HEK293 (cell line): Measurements from ENCODE around the gene KIF26B.

ENCODE experiments used
- CTCF ChIA-PET: fragments of 350-600 bp; formaldehyde crosslinking; extraction: SDS; loops from one replicate; lab custom pipeline; 2021; ENCODE audit warnings: antibody characterized with exemption; lab: Yijun Ruan, JAX
- POLR2A ChIA-PET: fragments of 300-600 bp; formaldehyde crosslinking; extraction: SDS; loops from one replicate; lab custom pipeline; 2020; ENCODE audit warnings: antibody characterized with exemption, inconsistent platforms; lab: Yijun Ruan, JAX
- H3K27ac ChIP-seq: fragments of 200-500 bp; sonication (Bioruptor generic); 2 replicates; pipeline ENCODE4 v1.5.1; 2014; ENCODE audit warnings: low read depth, low read length, control low read depth, inconsistent platforms; ENCODE audit errors: extremely low read depth
- H3K36me3 ChIP-seq, 2 experiments: fragments of 200-500 bp in 1 of 2; sonication (Bioruptor generic) in 1 of 2; 1 replicate in 1 of 2; 2 replicates in 1 of 2; pipeline ENCODE4 v1.5.1; 2014 to 2017; ENCODE audit warnings: inconsistent platforms in 2 of 2, low read length in 2 of 2; ENCODE audit not compliant: control insufficient read depth in 2 of 2, insufficient read depth in 1 of 2
- H3K4me1 ChIP-seq: fragments of 200-500 bp; sonication (Bioruptor generic); 2 replicates; pipeline ENCODE4 v1.5.1; 2014; ENCODE audit warnings: mild to moderate bottlenecking, low read length, inconsistent platforms; ENCODE audit not compliant: control insufficient read depth, insufficient read depth
- H3K4me3 ChIP-seq: 2 replicates; pipeline ENCODE4 v1.5.1; 2011; ENCODE audit warnings: low read depth, mild to moderate bottlenecking, control low read depth, low read length, moderate library complexity
- H3K9me3 ChIP-seq: fragments of 200-500 bp; sonication (Bioruptor generic); 2 replicates; pipeline ENCODE4 v1.5.1; 2014; ENCODE audit warnings: low read depth, low read length, inconsistent platforms; ENCODE audit not compliant: control insufficient read depth, insufficient read depth
- GLI4 ChIP-seq: fragments of 450-650 bp; formaldehyde crosslinking; IDR thresholded peaks from 2 replicates; pipeline ENCODE4 v1.5.1; 2016; ENCODE audit warnings: missing biosample characterization, missing genetic modification characterization
- HOXC10 ChIP-seq: sonication (generic); formaldehyde crosslinking; IDR thresholded peaks from 2 replicates; pipeline ENCODE4 v1.8.1; 2023; ENCODE audit warnings: mild to moderate bottlenecking, missing genetic modification reagents
- PRDM1 ChIP-seq: fragments of 450-650 bp; formaldehyde crosslinking; IDR thresholded peaks from 2 replicates; pipeline ENCODE4; 2016; ENCODE audit warnings: missing biosample characterization, missing genetic modification characterization
- PRDM10 ChIP-seq: fragments of 450-650 bp; formaldehyde crosslinking; IDR thresholded peaks from 2 replicates; pipeline ENCODE4 v1.5.1; 2016; ENCODE audit warnings: missing biosample characterization, missing genetic modification characterization
- SCRT1 ChIP-seq: fragments of 450-650 bp; formaldehyde crosslinking; IDR thresholded peaks from 2 replicates; pipeline ENCODE4 v1.5.1; 2016; ENCODE audit warnings: missing biosample characterization, missing genetic modification characterization, borderline replicate concordance
- TRIM28 ChIP-seq: IDR thresholded peaks from 2 replicates; pipeline ENCODE4 v1.6.1; 2011; ENCODE audit warnings: low read length, control low read depth, borderline replicate concordance
- WT1 ChIP-seq: fragments of 450-650 bp; formaldehyde crosslinking; IDR thresholded peaks from 2 replicates; pipeline ENCODE4 v1.5.1; 2016; ENCODE audit warnings: missing biosample characterization, missing genetic modification characterization
- ZBTB48 ChIP-seq: fragments of 450-650 bp; formaldehyde crosslinking; IDR thresholded peaks from 2 replicates; pipeline ENCODE4 v1.5.1; 2016; ENCODE audit warnings: missing biosample characterization, missing genetic modification characterization
- ZFHX2 ChIP-seq: fragments of 450-650 bp; formaldehyde crosslinking; conservative IDR thresholded peaks from 2 replicates; pipeline ENCODE4 v1.5.1; 2016; ENCODE audit warnings: missing biosample characterization, missing genetic modification characterization
- ZNF157 ChIP-seq: fragments of 450-650 bp; formaldehyde crosslinking; IDR thresholded peaks from 2 replicates; pipeline ENCODE4 v1.5.1; 2016; ENCODE audit warnings: missing biosample characterization, missing genetic modification characterization
- ZNF292 ChIP-seq: fragments of 450-650 bp; formaldehyde crosslinking; IDR thresholded peaks from 2 replicates; pipeline ENCODE4 v1.5.1; 2016; ENCODE audit warnings: low read depth, missing biosample characterization, missing genetic modification characterization, borderline replicate concordance
- ZNF335 ChIP-seq: fragments of 450-650 bp; formaldehyde crosslinking; conservative IDR thresholded peaks from 2 replicates; pipeline ENCODE4 v1.5.1; 2016; ENCODE audit warnings: missing biosample characterization, missing genetic modification characterization
- ZNF621 ChIP-seq: fragments of 450-650 bp; formaldehyde crosslinking; IDR thresholded peaks from 2 replicates; pipeline ENCODE4 v1.5.1; 2017; ENCODE audit warnings: missing biosample characterization, missing genetic modification characterization
- ZNF624 ChIP-seq: fragments of 450-650 bp; formaldehyde crosslinking; IDR thresholded peaks from 2 replicates; pipeline ENCODE4 v1.5.1; 2017; ENCODE audit warnings: missing biosample characterization, missing genetic modification characterization
- ZNF701 ChIP-seq: fragments of 450-650 bp; formaldehyde crosslinking; IDR thresholded peaks from 2 replicates; pipeline ENCODE4 v1.5.1; 2016; ENCODE audit warnings: missing biosample characterization, missing genetic modification characterization
- ZNF76 ChIP-seq: fragments of 450-650 bp; formaldehyde crosslinking; IDR thresholded peaks from 2 replicates; pipeline ENCODE4; 2016; ENCODE audit warnings: low read depth, missing biosample characterization, missing genetic modification characterization, borderline replicate concordance
- ZSCAN5A ChIP-seq: fragments of 450-650 bp; formaldehyde crosslinking; IDR thresholded peaks from 2 replicates; pipeline ENCODE4 v1.5.1; 2016; ENCODE audit warnings: missing biosample characterization, missing genetic modification characterization
- TF ChIP-seq, protein P1 (sequence below): fragments of 450-650 bp; formaldehyde crosslinking; IDR thresholded peaks from 2 replicates; pipeline ENCODE4 v1.5.1; 2016; ENCODE audit warnings: missing biosample characterization, missing genetic modification characterization
- TF ChIP-seq, protein P2 (sequence below): fragments of 450-650 bp; formaldehyde crosslinking; IDR thresholded peaks from 2 replicates; pipeline ENCODE4 v1.5.1; 2016; ENCODE audit warnings: missing biosample characterization, missing genetic modification characterization

Gene KIF26B

GRCh38 chr1:245582026-245582425, 427.2 kb downstream of the KIF26B start:
- Histone ChIP-seq H3K4me3 (no peak overlapping the region), H3K4me1 (no peaks in the 10 kb centered on the region), H3K27ac (no peak overlapping the region), H3K36me3 (no peaks in the 10 kb centered on the region), H3K9me3 (no peaks in the 10 kb centered on the region)
- CTCF ChIA-PET = no interaction called here
- TF ChIP-seq, protein P1, sequence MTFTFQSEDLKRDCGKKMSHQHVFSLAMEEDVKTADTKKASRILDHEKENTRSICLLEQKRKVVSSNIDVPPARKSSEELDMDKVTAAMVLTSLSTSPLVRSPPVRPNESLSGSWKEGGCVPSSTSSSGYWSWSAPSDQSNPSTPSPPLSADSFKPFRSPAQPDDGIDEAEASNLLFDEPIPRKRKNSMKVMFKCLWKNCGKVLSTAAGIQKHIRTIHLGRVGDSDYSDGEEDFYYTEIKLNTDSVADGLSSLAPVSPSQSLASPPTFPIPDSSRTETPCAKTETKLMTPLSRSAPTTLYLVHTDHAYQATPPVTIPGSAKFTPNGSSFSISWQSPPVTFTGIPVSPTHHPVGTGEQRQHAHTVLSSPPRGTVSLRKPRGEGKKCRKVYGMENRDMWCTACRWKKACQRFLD (tag by site-specific recombination) = no peak
- TF ChIP-seq ZNF624 (tag by site-specific recombination) = no peak
- no peak for TF ChIP-seq ZNF157
- POLR2A ChIA-PET = no interaction called here

- ChIA-PET POLR2A (no interaction called here), CTCF (no interaction called here)
- no peak overlapping the region for H3K4me3 ChIP-seq
- no peak for TF ChIP-seq PRDM1 (tag by site-specific recombination)
- TF ChIP-seq HOXC10 (CRISPR knock-in tag) = no peak
- no peak for TF ChIP-seq ZNF701 (tag by site-specific recombination)
- no peak for TF ChIP-seq ZNF76
- no peak for TF ChIP-seq ZSCAN5A (tag by site-specific recombination)
- H3K9me3 ChIP-seq = no peaks in the 10 kb centered on the region
- no peaks in the 10 kb centered on the region for H3K36me3 ChIP-seq
- no peaks in the 10 kb centered on the region for H3K4me1 ChIP-seq
- H3K27ac ChIP-seq = no peak overlapping the region
Measured at GRCh38 chr1:245583081-245583480, 428.3 kb downstream of the KIF26B start.

GRCh38 chr1:245583575-245584330, 429.0 kb downstream of the KIF26B start:
- Histone ChIP-seq H3K4me1 (no peaks in the 10 kb centered on the region), H3K4me3 (no peak overlapping the region), H3K9me3 (no peaks in the 10 kb centered on the region), H3K27ac (no peak overlapping the region), H3K36me3 (no peaks in the 10 kb centered on the region)
- ChIA-PET POLR2A (no interaction called here), CTCF (no interaction called here)
- TF ChIP-seq ZBTB48 (tag by site-specific recombination) = no peak
- TF ChIP-seq, protein P2, sequence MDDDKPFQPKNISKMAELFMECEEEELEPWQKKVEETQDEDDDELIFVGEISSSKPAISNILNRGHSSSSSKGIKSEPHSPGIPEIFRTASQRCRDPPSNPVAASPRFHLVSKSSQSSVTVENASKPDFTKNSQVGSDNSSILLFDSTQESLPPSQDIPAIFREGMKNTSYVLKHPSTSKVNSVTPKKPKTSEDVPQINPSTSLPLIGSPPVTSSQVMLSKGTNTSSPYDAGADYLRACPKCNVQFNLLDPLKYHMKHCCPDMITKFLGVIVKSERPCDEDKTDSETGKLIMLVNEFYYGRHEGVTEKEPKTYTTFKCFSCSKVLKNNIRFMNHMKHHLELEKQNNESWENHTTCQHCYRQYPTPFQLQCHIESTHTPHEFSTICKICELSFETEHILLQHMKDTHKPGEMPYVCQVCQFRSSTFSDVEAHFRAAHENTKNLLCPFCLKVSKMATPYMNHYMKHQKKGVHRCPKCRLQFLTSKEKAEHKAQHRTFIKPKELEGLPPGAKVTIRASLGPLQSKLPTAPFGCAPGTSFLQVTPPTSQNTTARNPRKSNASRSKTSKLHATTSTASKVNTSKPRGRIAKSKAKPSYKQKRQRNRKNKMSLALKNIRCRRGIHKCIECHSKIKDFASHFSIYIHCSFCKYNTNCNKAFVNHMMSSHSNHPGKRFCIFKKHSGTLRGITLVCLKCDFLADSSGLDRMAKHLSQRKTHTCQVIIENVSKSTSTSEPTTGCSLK (tag by site-specific recombination) = no peak
- no peak for TF ChIP-seq ZNF621 (tag by site-specific recombination)

GRCh38 chr1:245585252-245585959, 430.6 kb downstream of the KIF26B start:
- ChIA-PET CTCF (no interaction called here), POLR2A (no interaction called here)
- no peaks in the 10 kb centered on the region for H3K36me3 ChIP-seq
- no peak overlapping the region for H3K4me3 ChIP-seq
- no peaks in the 10 kb centered on the region for H3K9me3 ChIP-seq
- H3K27ac ChIP-seq = no peak overlapping the region
- H3K4me1 ChIP-seq = no peaks in the 10 kb centered on the region
- no peak for TF ChIP-seq GLI4 (tag by site-specific recombination)
- peak; percentile 34; the same call in 1 of the 2 replicates for TF ChIP-seq ZNF335 (tag by site-specific recombination)
- no peak for TF ChIP-seq SCRT1
- no peak for TF ChIP-seq ZNF292 (tag by site-specific recombination)
- TF ChIP-seq PRDM10 = no peak
- TF ChIP-seq TRIM28 = peak; percentile 19; the same call in 1 of the 2 replicates
- no peak for TF ChIP-seq ZFHX2 (tag by site-specific recombination)
- TF ChIP-seq WT1 (tag by site-specific recombination) = 0 out of 2 replicates have a peak, but pooled peaks have one; percentile 14
